GM19193 (cell line): ENCODE results near the gene POFUT1.

ENCODE experiments used
- POLR2A ChIP-seq: IDR thresholded peaks from 4 replicates; pipeline ENCODE4 v1.6.1; 2011; ENCODE audit not compliant: insufficient read depth, insufficient read length; ENCODE audit errors: extremely low read depth

POFUT1 gene

GRCh38 chr20:32237419-32237818 lies 29.7 kb downstream of the POFUT1 start:
- no peak for TF ChIP-seq POLR2A

- no peak for TF ChIP-seq POLR2A
These were observed 31.1 kb downstream of the POFUT1 start for GRCh38 chr20:32238483-32239425.

GRCh38 chr20:32240205-32240604 lies 32.5 kb downstream of the POFUT1 start:
- no peak for TF ChIP-seq POLR2A

GRCh38 chr20:32241807-32242206 lies 34.1 kb downstream of the POFUT1 start:
- TF ChIP-seq POLR2A, result no peak

- TF ChIP-seq POLR2A, result no peak
These were observed 36.6 kb downstream of the POFUT1 start for GRCh38 chr20:32244150-32244823.

- TF ChIP-seq POLR2A, result no peak
These were observed 37.3 kb downstream of the POFUT1 start for GRCh38 chr20:32244959-32245358.

GRCh38 chr20:32248043-32248442 lies 40.4 kb downstream of the POFUT1 start:
- no peak for TF ChIP-seq POLR2A

- no peak for TF ChIP-seq POLR2A
These were observed 41.5 kb downstream of the POFUT1 start for GRCh38 chr20:32249030-32249738.

GRCh38 chr20:32251470-32251869 lies 43.8 kb downstream of the POFUT1 start:
- no peak for TF ChIP-seq POLR2A

- TF ChIP-seq POLR2A, result no peak
These were observed 44.5 kb downstream of the POFUT1 start for GRCh38 chr20:32252189-32252588.

GRCh38 chr20:32261644-32262043 lies 54.0 kb downstream of the POFUT1 start:
- TF ChIP-seq POLR2A, result no peak

GRCh38 chr20:32263398-32263954 lies 55.8 kb downstream of the POFUT1 start:
- no peak for TF ChIP-seq POLR2A

GRCh38 chr20:32271620-32272019 lies 63.9 kb downstream of the POFUT1 start:
- no peak for TF ChIP-seq POLR2A

GRCh38 chr20:32274359-32274758 lies 66.7 kb downstream of the POFUT1 start:
- TF ChIP-seq POLR2A, result no peak
